HepG2 (cell line): ENCODE measurements around the gene PCBP1. TPM values are rescaled to one million over a fixed set of nuclear protein-coding genes. Genes with fewer than 3 reads are reported as not detected.

Experiments used
- NFAT5 ChIP-seq: sonication (generic); formaldehyde crosslinking; IDR thresholded peaks from 2 replicates; pipeline ENCODE4 v1.4.0; 2020; ENCODE audit warnings: missing genetic modification reagents
- SIX1 ChIP-seq: sonication (generic); formaldehyde crosslinking; IDR thresholded peaks from 2 replicates; pipeline ENCODE4 v1.4.0; 2020; ENCODE audit warnings: missing genetic modification reagents, borderline replicate concordance
- SYNCRIP ChIP-seq: fragments of 200-400 bp; formaldehyde crosslinking; IDR thresholded peaks from 2 replicates; pipeline ENCODE4 v1.6.1; 2018; ENCODE audit warnings: mild to moderate bottlenecking, low read depth, low read length; ENCODE audit not compliant: insufficient read depth
- TOE1 ChIP-seq: sonication (generic); formaldehyde crosslinking; IDR thresholded peaks from 2 replicates; pipeline ENCODE4 v1.4.0; 2020; ENCODE audit warnings: mild to moderate bottlenecking, missing genetic modification reagents
- ZNF256 ChIP-seq: sonication (generic); formaldehyde crosslinking; conservative IDR thresholded peaks from 2 replicates; pipeline ENCODE4 v1.4.0; 2020; ENCODE audit warnings: missing genetic modification reagents
- ZNF550 ChIP-seq: sonication (generic); formaldehyde crosslinking; IDR thresholded peaks from 2 replicates; pipeline ENCODE4 v1.4.0; 2020; ENCODE audit warnings: mild to moderate bottlenecking, missing genetic modification reagents, borderline replicate concordance
- ZNF563 ChIP-seq: sonication (generic); formaldehyde crosslinking; IDR thresholded peaks from 2 replicates; pipeline ENCODE4 v1.8.0; 2022; ENCODE audit warnings: mild to moderate bottlenecking, moderate library complexity, missing genetic modification reagents
- ZNF615 ChIP-seq: sonication (generic); formaldehyde crosslinking; IDR thresholded peaks from 2 replicates; pipeline ENCODE4 v1.5.0; 2020; ENCODE audit warnings: mild to moderate bottlenecking, missing genetic modification reagents, borderline replicate concordance
- polyA plus RNA-seq, 8 experiments: library from polyadenylated mRNA; depleted of rRNA in 3 of 8; stranded (reverse) in 7 of 8; unstranded in 1 of 8; fragments of >200 nt; fragmentation: Illumina TruSeq in 4 of 8; extraction: Trizol in 4 of 8; gene quantifications; 2 replicates each; pipeline versions ENCODE4 v1.2.1 to v1.2.3, GENCODE V29; 2011 to 2016; ENCODE audit warnings: low read depth in 4 of 8, missing spikeins in 1 of 8, mixed read lengths in 1 of 8; ENCODE audit not compliant: insufficient read depth in 1 of 8
- total RNA-seq, 5 experiments: library from RNA; depleted of rRNA; stranded (reverse); fragments of >200 nt; fragmentation: Illumina TruSeq; extraction: Trizol; gene quantifications; 2 replicates each; pipeline ENCODE4 v1.2.3, GENCODE V29; 2016; ENCODE audit warnings: low read depth in 1 of 5
- TF ChIP-seq, protein P1 (sequence below): sonication (generic); formaldehyde crosslinking; IDR thresholded peaks from 2 replicates; pipeline ENCODE4 v1.4.0; 2020; ENCODE audit warnings: mild to moderate bottlenecking, missing genetic modification reagents
- TF ChIP-seq, protein P2 (sequence below): sonication (generic); formaldehyde crosslinking; IDR thresholded peaks from 2 replicates; pipeline ENCODE4 v1.4.0; 2020; ENCODE audit warnings: missing genetic modification reagents, mild to moderate bottlenecking, borderline replicate concordance
- TF ChIP-seq, protein P3 (sequence below): sonication (generic); formaldehyde crosslinking; IDR thresholded peaks from 2 replicates; pipeline ENCODE4 v1.5.0; 2020; ENCODE audit warnings: mild to moderate bottlenecking, missing genetic modification reagents
- TF ChIP-seq, protein P4 (sequence below): sonication (generic); formaldehyde crosslinking; IDR thresholded peaks from 2 replicates; pipeline ENCODE4 v1.4.0; 2020; ENCODE audit warnings: mild to moderate bottlenecking, missing genetic modification reagents

Gene PCBP1
- total and polyA plus RNA-seq, 2 of the 13 experiments (the other 11 are each of a cell fraction or from before 2014, with no cell fraction given): 32.0 to 137 TPM

DNA sequence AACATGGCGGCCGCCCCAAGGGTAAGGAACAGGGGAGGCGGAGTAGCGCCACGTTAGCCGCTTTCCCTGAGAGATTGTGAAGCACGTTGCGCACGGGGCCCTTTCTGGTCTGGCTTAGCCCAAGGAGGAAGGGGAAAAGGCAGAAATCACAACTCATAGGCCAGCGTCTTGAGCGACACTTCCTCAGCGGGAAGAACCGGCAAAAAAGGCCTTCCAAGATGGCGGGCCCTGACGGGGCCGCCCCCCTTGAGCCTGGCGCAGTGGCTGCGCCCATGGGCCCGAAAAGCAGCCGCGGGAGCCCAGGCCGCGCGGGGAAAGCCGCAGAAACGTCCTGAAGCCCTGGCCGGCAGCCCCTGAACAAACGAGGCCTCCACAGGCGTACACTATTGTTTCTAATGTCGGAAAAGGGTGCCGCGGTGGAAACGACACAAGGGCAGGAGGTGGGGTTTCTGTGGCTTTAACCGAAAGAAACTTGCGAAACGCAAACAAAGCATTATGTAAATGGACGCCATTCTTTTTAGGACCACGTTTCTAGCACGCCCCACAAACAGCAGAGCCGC lies 919 bp upstream of the PCBP1 start (continued):
- peak; percentile 99 for TF ChIP-seq ZNF615 (CRISPR knock-in tag)
- TF ChIP-seq, protein P1, sequence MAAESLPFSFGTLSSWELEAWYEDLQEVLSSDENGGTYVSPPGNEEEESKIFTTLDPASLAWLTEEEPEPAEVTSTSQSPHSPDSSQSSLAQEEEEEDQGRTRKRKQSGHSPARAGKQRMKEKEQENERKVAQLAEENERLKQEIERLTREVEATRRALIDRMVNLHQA (CRISPR knock-in tag): no peak
- TF ChIP-seq, protein P2, sequence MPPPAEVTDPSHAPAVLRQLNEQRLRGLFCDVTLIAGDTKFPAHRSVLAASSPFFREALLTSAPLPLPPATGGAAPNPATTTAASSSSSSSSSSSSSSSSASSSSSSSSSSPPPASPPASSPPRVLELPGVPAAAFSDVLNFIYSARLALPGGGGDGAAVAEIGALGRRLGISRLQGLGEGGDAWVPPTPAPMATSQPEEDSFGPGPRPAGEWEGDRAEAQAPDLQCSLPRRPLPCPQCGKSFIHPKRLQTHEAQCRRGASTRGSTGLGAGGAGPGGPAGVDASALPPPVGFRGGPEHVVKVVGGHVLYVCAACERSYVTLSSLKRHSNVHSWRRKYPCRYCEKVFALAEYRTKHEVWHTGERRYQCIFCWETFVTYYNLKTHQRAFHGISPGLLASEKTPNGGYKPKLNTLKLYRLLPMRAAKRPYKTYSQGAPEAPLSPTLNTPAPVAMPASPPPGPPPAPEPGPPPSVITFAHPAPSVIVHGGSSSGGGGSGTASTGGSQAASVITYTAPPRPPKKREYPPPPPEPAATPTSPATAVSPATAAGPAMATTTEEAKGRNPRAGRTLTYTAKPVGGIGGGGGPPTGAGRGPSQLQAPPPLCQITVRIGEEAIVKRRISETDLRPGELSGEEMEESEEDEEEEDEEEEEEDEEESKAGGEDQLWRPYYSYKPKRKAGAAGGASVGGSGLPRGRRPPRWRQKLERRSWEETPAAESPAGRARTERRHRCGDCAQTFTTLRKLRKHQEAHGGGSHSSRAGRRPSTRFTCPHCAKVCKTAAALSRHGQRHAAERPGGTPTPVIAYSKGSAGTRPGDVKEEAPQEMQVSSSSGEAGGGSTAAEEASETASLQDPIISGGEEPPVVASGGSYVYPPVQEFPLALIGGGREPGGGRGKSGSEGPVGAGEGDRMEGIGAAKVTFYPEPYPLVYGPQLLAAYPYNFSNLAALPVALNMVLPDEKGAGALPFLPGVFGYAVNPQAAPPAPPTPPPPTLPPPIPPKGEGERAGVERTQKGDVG (CRISPR knock-in tag): peak; percentile 92; the same call in 1 of the 2 replicates
- TF ChIP-seq, protein P3, sequence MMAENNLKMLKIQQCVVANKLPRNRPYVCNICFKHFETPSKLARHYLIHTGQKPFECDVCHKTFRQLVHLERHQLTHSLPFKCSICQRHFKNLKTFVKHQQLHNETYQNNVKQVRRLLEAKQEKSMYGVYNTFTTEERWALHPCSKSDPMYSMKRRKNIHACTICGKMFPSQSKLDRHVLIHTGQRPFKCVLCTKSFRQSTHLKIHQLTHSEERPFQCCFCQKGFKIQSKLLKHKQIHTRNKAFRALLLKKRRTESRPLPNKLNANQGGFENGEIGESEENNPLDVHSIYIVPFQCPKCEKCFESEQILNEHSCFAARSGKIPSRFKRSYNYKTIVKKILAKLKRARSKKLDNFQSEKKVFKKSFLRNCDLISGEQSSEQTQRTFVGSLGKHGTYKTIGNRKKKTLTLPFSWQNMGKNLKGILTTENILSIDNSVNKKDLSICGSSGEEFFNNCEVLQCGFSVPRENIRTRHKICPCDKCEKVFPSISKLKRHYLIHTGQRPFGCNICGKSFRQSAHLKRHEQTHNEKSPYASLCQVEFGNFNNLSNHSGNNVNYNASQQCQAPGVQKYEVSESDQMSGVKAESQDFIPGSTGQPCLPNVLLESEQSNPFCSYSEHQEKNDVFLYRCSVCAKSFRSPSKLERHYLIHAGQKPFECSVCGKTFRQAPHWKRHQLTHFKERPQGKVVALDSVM (CRISPR knock-in tag): peak; percentile 51
- TF ChIP-seq TOE1 (CRISPR knock-in tag): no peak
- TF ChIP-seq SYNCRIP: no peak
- peak; percentile 91 for TF ChIP-seq ZNF256 (CRISPR knock-in tag)
- TF ChIP-seq NFAT5 (CRISPR knock-in tag): no peak; the same call in 1 of the 2 replicates
- no peak for TF ChIP-seq SIX1 (CRISPR knock-in tag)
- 0 out of 2 replicates have a peak, but pooled peaks have one; percentile 47 for TF ChIP-seq ZNF550 (CRISPR knock-in tag)
- TF ChIP-seq, protein P4, sequence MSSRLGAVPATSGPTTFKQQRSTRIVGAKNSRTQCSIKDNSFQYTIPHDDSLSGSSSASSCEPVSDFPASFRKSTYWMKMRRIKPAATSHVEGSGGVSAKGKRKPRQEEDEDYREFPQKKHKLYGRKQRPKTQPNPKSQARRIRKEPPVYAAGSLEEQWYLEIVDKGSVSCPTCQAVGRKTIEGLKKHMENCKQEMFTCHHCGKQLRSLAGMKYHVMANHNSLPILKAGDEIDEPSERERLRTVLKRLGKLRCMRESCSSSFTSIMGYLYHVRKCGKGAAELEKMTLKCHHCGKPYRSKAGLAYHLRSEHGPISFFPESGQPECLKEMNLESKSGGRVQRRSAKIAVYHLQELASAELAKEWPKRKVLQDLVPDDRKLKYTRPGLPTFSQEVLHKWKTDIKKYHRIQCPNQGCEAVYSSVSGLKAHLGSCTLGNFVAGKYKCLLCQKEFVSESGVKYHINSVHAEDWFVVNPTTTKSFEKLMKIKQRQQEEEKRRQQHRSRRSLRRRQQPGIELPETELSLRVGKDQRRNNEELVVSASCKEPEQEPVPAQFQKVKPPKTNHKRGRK: 0 out of 2 replicates have a peak, but pooled peaks have one; percentile 1
- TF ChIP-seq ZNF563 (CRISPR knock-in tag): peak; percentile 87; the same call in 1 of the 2 replicates
